Keratinocyte (primary cell): ENCODE results near the gene BDKRB2. TPM values are rescaled to one million over a fixed set of nuclear protein-coding genes. Genes with fewer than 3 reads are reported as not detected.

Experiments used
- DNase-seq: peaks from one replicate; pipeline ENCODE4 v3.0.0-alpha.2; 2011; ENCODE audit warnings: low read depth, missing footprints, low spot score
- FAIRE-seq: peaks from 2 replicates; lab custom pipeline; 2011; peaks lifted over from hg19 to GRCh38; lab: Jason Lieb, UNC
- H2AFZ ChIP-seq: 2 replicates; pipeline ENCODE4 v1.6.0; 2012; ENCODE audit warnings: low read length, control low read depth, inconsistent platforms; ENCODE audit not compliant: control insufficient read depth
- H3K27ac ChIP-seq: 2 replicates; pipeline ENCODE4 v1.5.1; 2011; ENCODE audit warnings: low read length; ENCODE audit not compliant: control insufficient read depth, insufficient read depth
- H3K27me3 ChIP-seq: 3 replicates; pipeline ENCODE4 v1.6.0; 2011; ENCODE audit warnings: low read length; ENCODE audit not compliant: control insufficient read depth, insufficient read depth; ENCODE audit errors: extremely low read depth
- H3K36me3 ChIP-seq, 2 experiments: 2 replicates in 1 of 2; 3 replicates in 1 of 2; pipeline ENCODE4 v1.5.1; 2011; ENCODE audit warnings: low read length in 2 of 2, mild to moderate bottlenecking in 1 of 2; ENCODE audit not compliant: control insufficient read depth in 2 of 2, insufficient read depth in 2 of 2; ENCODE audit errors: extremely low read depth in 1 of 2
- H3K4me1 ChIP-seq: 3 replicates; pipeline ENCODE4 v1.5.1; 2011; ENCODE audit warnings: low read length; ENCODE audit not compliant: control insufficient read depth, insufficient read depth; ENCODE audit errors: extremely low read depth
- H3K4me2 ChIP-seq: 3 replicates; pipeline ENCODE4 v1.6.0; 2011; ENCODE audit warnings: low read depth, low read length; ENCODE audit not compliant: control insufficient read depth, insufficient read depth; ENCODE audit errors: extremely low read depth
- H3K4me3 ChIP-seq, 3 experiments: fragments of 200-600 bp in 1 of 3; sonication (generic) in 1 of 3; 2 replicates in 2 of 3; 3 replicates in 1 of 3; pipeline ENCODE4 v1.5.1; 2011 to 2016; ENCODE audit warnings: low read length in 3 of 3, mild to moderate bottlenecking in 3 of 3, control low read depth in 2 of 3, inconsistent platforms in 1 of 3, low read depth in 1 of 3, mixed read lengths in 1 of 3, mixed run types in 1 of 3, moderate library complexity in 1 of 3; ENCODE audit not compliant: control insufficient read depth in 2 of 3, insufficient read depth in 2 of 3; ENCODE audit errors: extremely low read depth in 1 of 3
- H3K79me2 ChIP-seq: 2 replicates; pipeline ENCODE4 v1.6.0; 2012; ENCODE audit warnings: low read length; ENCODE audit not compliant: control insufficient read depth, insufficient read depth
- H3K9ac ChIP-seq: 3 replicates; pipeline ENCODE4 v1.6.0; 2011; ENCODE audit warnings: low read length; ENCODE audit not compliant: control insufficient read depth, insufficient read depth; ENCODE audit errors: extremely low read depth
- H3K9me1 ChIP-seq: 3 replicates; pipeline ENCODE4 v1.6.0; 2011; ENCODE audit warnings: low read length; ENCODE audit not compliant: control insufficient read depth, insufficient read depth; ENCODE audit errors: extremely low read depth
- H3K9me3 ChIP-seq: 2 replicates; pipeline ENCODE4 v1.5.1; 2012; ENCODE audit warnings: low read depth, low read length; ENCODE audit not compliant: control insufficient read depth
- H4K20me1 ChIP-seq: 3 replicates; pipeline ENCODE4 v1.6.0; 2011; ENCODE audit warnings: low read length; ENCODE audit not compliant: control insufficient read depth, insufficient read depth; ENCODE audit errors: extremely low read depth
- EZH2 ChIP-seq: IDR thresholded peaks from one replicate; pipeline ENCODE4 v1.6.1; 2012; ENCODE audit warnings: inconsistent platforms, mild to moderate bottlenecking, low read length, moderate library complexity
- dilution Hi-C: fragments of 300-500 bp; cut with MboI; formaldehyde crosslinking; loops from one replicate; pipeline ENCODE4 v1.7.0; 2020; ENCODE audit warnings: low sequenced_read_pairs; ENCODE audit not compliant: extremely low pct_ligation_motif_present
- polyA plus RNA-seq, 5 experiments: library from polyadenylated mRNA; depleted of rRNA in 3 of 5; stranded (reverse) in 3 of 5; stranded (forward) in 1 of 5; unstranded in 1 of 5; fragments of >200 nt; gene quantifications; 1 replicate in 1 of 5; 2 replicates in 3 of 5; 3 replicates in 1 of 5; pipeline versions ENCODE4 v1.2.1 to v1.2.3, GENCODE V29; 2011 to 2012; ENCODE audit warnings: missing spikeins in 2 of 5, low read depth in 1 of 5, low replicate concordance in 1 of 5
- TF ChIP-seq, protein P1 (sequence below), 3 experiments: IDR thresholded peaks in 1 of 3; conservative IDR thresholded peaks in 1 of 3; optimal IDR thresholded peaks in 1 of 3; 2 replicates in 2 of 3; 3 replicates in 1 of 3; pipeline versions ENCODE3 to v1.5.1; 2011; ENCODE audit warnings: low read length in 3 of 3, mild to moderate bottlenecking in 3 of 3, moderate library complexity in 2 of 3, control low read depth in 1 of 3, inconsistent platforms in 1 of 3; ENCODE audit not compliant: insufficient read depth in 2 of 3; ENCODE audit errors: extremely low read depth in 1 of 3

The BDKRB2 gene
- polyA plus RNA-seq, 1 donor (not counting 4 experiments of a cell fraction or from before 2014, with no cell fraction given), result 13.2 TPM

DNA sequence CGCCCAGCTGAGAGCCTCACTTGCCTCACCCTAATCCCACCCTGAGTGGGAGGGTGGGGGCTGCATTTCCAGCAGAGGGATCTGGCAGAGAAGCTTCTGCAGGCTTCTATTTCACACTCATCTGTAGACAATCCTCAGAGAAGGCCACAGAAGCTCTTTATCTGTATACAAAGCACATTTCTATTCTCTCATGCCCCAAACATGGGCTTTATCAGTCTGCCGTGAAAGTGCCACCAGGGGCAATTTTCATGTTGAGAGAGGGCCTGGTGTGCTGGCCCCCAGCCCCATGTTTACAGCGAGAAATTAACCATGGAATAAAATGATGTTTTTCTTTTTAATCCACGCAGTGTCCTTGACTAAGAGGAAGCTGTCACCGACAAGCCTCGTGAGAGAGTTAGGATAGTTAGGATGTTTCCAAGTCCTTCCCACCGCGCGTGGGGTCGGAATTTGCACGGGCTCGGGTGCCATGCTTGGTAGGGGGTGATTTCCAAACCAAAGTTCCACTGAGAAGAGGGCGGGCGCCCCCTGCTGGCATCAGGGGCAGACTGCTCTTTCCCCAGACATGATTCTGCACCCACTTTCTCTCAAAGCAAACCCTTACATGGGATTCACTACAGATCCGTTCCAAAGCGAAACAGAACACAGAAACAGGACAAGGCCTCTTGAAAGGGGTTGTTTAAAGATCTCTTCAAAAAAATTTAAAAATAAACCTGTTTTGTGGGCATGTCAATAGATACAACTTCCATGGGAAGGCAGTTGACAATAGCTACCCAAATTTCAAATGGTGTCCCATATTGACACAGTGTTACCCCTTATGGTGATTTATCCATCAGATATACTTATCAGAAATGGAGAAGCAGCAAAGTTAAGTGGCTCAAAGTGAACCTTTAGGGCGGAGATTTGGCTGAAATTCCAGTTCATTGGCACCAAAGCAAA is 70.8 kb downstream of the BDKRB2 start:
- peaks cover 20% of the 10 kb centered on the region for H3K4me1 ChIP-seq
- DNase-seq (no peak), FAIRE-seq (peak; percentile 62)
- H3K9me1 ChIP-seq, result no peaks in the 10 kb centered on the region
- no peaks in the 10 kb centered on the region for H3K79me2 ChIP-seq
- H3K4me3 ChIP-seq, result no peak overlapping the region
- H3K36me3 ChIP-seq, result peaks cover 0 to 1% of the 10 kb centered on the region in 2 experiments
- no peak overlapping the region for H3K9ac ChIP-seq
- H3K27ac ChIP-seq, result no peak overlapping the region
- dilution Hi-C loops, result no loop called here
- no peak overlapping the region for H2AFZ ChIP-seq
- no peaks in the 10 kb centered on the region for H3K27me3 ChIP-seq
- peaks cover 9% of the 10 kb centered on the region for H3K9me3 ChIP-seq
- no peaks in the 10 kb centered on the region for H4K20me1 ChIP-seq
- H3K4me2 ChIP-seq, result no peak overlapping the region
- TF ChIP-seq EZH2, result no peak
- TF ChIP-seq, protein P1, sequence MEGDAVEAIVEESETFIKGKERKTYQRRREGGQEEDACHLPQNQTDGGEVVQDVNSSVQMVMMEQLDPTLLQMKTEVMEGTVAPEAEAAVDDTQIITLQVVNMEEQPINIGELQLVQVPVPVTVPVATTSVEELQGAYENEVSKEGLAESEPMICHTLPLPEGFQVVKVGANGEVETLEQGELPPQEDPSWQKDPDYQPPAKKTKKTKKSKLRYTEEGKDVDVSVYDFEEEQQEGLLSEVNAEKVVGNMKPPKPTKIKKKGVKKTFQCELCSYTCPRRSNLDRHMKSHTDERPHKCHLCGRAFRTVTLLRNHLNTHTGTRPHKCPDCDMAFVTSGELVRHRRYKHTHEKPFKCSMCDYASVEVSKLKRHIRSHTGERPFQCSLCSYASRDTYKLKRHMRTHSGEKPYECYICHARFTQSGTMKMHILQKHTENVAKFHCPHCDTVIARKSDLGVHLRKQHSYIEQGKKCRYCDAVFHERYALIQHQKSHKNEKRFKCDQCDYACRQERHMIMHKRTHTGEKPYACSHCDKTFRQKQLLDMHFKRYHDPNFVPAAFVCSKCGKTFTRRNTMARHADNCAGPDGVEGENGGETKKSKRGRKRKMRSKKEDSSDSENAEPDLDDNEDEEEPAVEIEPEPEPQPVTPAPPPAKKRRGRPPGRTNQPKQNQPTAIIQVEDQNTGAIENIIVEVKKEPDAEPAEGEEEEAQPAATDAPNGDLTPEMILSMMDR (optimal IDR thresholded peaks at IDR 0.05 in 1 of 3, IDR thresholded peaks at IDR 0.05 in 1 of 3, conservative IDR thresholded peaks at IDR 0.05 in 1 of 3; ENCODE audit: extremely low read depth in 1 of 3, insufficient read depth in 2 of 3, low read length in 3 of 3), result peak; percentile 95 to 97 (median 96)

DNA sequence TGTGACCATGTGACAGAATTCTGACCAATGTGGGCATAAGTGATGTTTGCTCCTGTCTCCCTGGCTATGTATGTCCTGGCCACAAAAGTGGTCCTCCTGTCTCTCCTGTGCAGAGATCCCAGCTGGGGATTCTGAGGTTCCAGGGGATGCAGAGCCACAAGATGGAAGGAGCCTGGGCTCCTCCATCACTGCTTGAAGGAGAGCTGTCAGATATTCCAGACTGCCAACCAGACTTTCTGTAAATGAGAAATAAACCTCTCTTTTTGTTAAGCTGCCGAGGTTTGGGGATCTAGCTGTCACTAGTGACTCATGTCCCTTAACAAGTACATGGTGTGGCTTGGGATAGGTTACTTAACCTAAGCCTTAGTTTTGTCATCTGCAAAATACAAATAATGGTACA is 73.3 kb downstream of the BDKRB2 start:
- no peak overlapping the region for H3K9ac ChIP-seq
- dilution Hi-C loops, result no loop called here
- no peaks in the 10 kb centered on the region for H3K27me3 ChIP-seq
- H3K27ac ChIP-seq, result no peak overlapping the region
- H3K36me3 ChIP-seq, result peaks cover 1% of the 10 kb centered on the region in 2 experiments
- peaks cover 10% of the 10 kb centered on the region for H3K4me1 ChIP-seq
- H4K20me1 ChIP-seq, result no peaks in the 10 kb centered on the region
- no peak overlapping the region for H2AFZ ChIP-seq
- H3K4me3 ChIP-seq, result no peak overlapping the region
- H3K9me3 ChIP-seq, result peaks cover 7% of the 10 kb centered on the region
- no peak for TF ChIP-seq EZH2
- TF ChIP-seq, protein P1 (optimal IDR thresholded peaks at IDR 0.05 in 1 of 3, IDR thresholded peaks at IDR 0.05 in 1 of 3, conservative IDR thresholded peaks at IDR 0.05 in 1 of 3; ENCODE audit: extremely low read depth in 1 of 3, insufficient read depth in 2 of 3, low read length in 3 of 3), result no peak
- H3K4me2 ChIP-seq, result no peak overlapping the region
- H3K9me1 ChIP-seq, result no peaks in the 10 kb centered on the region
- DNase-seq, result no peak
- FAIRE-seq, result no peak
- no peaks in the 10 kb centered on the region for H3K79me2 ChIP-seq
